Effector memory CD8-positive, alpha-beta T cell (primary cell): ENCODE measurements around the gene CALR.
A peak's percentile ranks its signal among the peaks of the same experiment; 100 is the strongest.
"Not testable (repeated sequence)": the region's sequence is repeated elsewhere in the genome, so short reads cannot be mapped to it uniquely, and the experiment has no call there.

Source experiments
- ATAC-seq: fragments of 150-1000 bp; cut with Tn5 transposase; replicated peaks from 2 replicates; pipeline ENCODE4 v1.10.0; 2021; ENCODE audit warnings: mild to moderate bottlenecking, moderate library complexity
- DNase-seq, 3 experiments: peaks; one replicate each; pipeline ENCODE4 v3.0.0; 2021
- H3K27ac Mint-ChIP-seq, 2 donors: one replicate each; pipeline ENCODE4 v1.8.0; 2022; ENCODE audit warnings: mild to moderate bottlenecking in 2 of 2, mixed read lengths in 2 of 2, moderate library complexity in 2 of 2
- H3K27me3 Mint-ChIP-seq, 2 donors: one replicate each; pipeline ENCODE4 v1.8.0; 2022; ENCODE audit warnings: mixed read lengths in 2 of 2
- H3K36me3 Mint-ChIP-seq: one replicate; pipeline ENCODE4 v1.8.0; 2022; ENCODE audit warnings: mild to moderate bottlenecking, moderate library complexity, mixed read lengths; ENCODE audit not compliant: insufficient read depth
- H3K4me1 Mint-ChIP-seq, 2 donors: one replicate each; pipeline ENCODE4 v1.8.0; 2022; ENCODE audit warnings: low read depth in 2 of 2, mixed read lengths in 2 of 2
- H3K4me3 Mint-ChIP-seq, 2 donors: one replicate each; pipeline ENCODE4 v1.8.0; 2022; ENCODE audit warnings: mild to moderate bottlenecking in 2 of 2, mixed read lengths in 2 of 2, moderate library complexity in 2 of 2
- H3K9me3 Mint-ChIP-seq, 2 donors: one replicate each; pipeline ENCODE4 v1.8.0; 2022; ENCODE audit warnings: mixed read lengths in 2 of 2

Gene CALR

DNA sequence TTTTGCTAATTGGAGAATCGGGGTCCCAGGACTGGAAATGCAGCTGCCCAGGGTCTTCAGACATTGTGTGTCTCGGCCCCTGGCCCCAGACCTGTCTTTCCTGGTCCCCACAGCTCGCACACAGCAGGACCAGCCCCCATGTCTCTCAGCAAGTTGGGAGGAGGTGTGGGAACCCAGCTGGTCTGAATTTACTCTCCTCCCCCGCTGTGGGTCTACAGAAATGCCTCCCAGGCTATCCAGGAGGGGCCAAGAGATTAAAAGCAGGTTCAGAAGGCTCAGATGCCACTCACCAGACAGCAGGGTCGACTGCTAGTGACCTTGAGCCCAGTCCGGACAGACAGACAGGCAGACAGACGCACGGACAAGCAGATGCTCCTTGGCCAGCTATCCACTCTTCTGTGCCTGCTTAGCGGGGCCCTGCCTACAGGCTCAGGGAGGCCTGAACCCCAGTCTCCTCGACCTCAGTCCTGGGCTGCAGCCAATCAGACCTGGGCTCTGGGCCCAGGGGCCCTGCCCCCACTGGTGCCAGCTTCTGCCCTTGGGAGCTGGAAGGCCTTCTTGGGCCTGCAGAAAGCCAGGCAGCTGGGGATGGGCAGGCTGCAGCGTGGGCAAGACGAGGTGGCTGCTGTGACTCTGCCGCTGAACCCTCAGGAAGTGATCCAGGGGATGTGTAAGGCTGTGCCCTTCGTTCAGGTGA lies 31.0 kb downstream of the CALR start, which contains the start of gene DAND5:
DAND5 (plus strand) TSS at position 285 of the 697 bp plus-strand sequence; CDS start at position 370, 85 bp downstream.
- H3K27ac Mint-ChIP-seq, result peak within 1 kb of the TSS; percentile 5 to 80
- DNase-seq, result no peak
- no peak for ATAC-seq
- no peak within 1 kb of the TSS for H3K4me3 Mint-ChIP-seq
- no peaks in the 10 kb centered on the region for H3K27me3 Mint-ChIP-seq
- peaks cover 4% of the 10 kb centered on the region for H3K36me3 Mint-ChIP-seq
- peaks cover 5 to 7% of the 10 kb centered on the region in 2 donors for H3K4me1 Mint-ChIP-seq
- H3K9me3 Mint-ChIP-seq, result no peaks in the 10 kb centered on the region

GRCh38 chr19:12970070-12970820 lies 31.8 kb downstream of the CALR start:
- no peaks in the 10 kb centered on the region for H3K9me3 Mint-ChIP-seq
- peak overlapping the region; percentile 5 to 80 for H3K27ac Mint-ChIP-seq
- peaks cover under 1 to 3% of the 10 kb centered on the region in 2 donors for H3K4me1 Mint-ChIP-seq
- DNase-seq (no peak), ATAC-seq (no peak)
- H3K4me3 Mint-ChIP-seq, result no peak overlapping the region
- no peaks in the 10 kb centered on the region for H3K36me3 Mint-ChIP-seq
- H3K27me3 Mint-ChIP-seq, result peaks cover 0 to under 1% of the 10 kb centered on the region in 2 donors

DNA sequence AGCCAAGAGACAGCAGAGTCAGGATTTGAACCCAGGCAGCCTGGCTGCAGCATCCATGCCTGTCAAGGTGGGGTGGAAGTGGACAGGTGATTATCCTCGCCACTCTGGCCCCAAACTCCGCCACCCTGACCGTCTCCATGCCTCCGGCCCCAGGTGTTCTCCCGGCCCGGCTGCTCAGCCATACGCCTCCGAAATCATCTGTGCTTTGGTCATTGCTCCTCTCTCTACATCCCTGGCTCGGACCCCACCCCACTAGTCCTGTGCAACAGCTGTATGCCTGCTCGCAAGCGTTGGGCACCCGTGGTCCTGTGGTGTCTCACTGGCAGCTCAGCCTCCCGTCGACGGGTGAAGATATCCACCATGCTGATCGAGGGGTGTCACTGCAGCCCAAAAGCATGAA lies 34.8 kb downstream of the CALR start:
- peaks cover 17 to 21% of the 10 kb centered on the region in 2 donors for H3K27me3 Mint-ChIP-seq
- no peak for ATAC-seq
- H3K27ac Mint-ChIP-seq, result no peak overlapping the region
- H3K36me3 Mint-ChIP-seq, result peaks cover 2% of the 10 kb centered on the region
- no peak for DNase-seq
- no peak overlapping the region for H3K4me3 Mint-ChIP-seq
- H3K9me3 Mint-ChIP-seq, result no peaks in the 10 kb centered on the region
- H3K4me1 Mint-ChIP-seq, result peaks cover 0 to 5% of the 10 kb centered on the region in 2 donors

- no peak overlapping the region for H3K4me3 Mint-ChIP-seq
- peaks cover 19 to 24% of the 10 kb centered on the region in 2 donors for H3K27me3 Mint-ChIP-seq
- no peak overlapping the region for H3K27ac Mint-ChIP-seq
- no peaks in the 10 kb centered on the region for H3K9me3 Mint-ChIP-seq
- ATAC-seq (no peak), DNase-seq (no peak)
- H3K4me1 Mint-ChIP-seq, result peaks cover 0 to 5% of the 10 kb centered on the region in 2 donors
- peaks cover 2% of the 10 kb centered on the region for H3K36me3 Mint-ChIP-seq
These were observed 36.2 kb downstream of the CALR start for GRCh38 chr19:12974301-12975220.

DNA sequence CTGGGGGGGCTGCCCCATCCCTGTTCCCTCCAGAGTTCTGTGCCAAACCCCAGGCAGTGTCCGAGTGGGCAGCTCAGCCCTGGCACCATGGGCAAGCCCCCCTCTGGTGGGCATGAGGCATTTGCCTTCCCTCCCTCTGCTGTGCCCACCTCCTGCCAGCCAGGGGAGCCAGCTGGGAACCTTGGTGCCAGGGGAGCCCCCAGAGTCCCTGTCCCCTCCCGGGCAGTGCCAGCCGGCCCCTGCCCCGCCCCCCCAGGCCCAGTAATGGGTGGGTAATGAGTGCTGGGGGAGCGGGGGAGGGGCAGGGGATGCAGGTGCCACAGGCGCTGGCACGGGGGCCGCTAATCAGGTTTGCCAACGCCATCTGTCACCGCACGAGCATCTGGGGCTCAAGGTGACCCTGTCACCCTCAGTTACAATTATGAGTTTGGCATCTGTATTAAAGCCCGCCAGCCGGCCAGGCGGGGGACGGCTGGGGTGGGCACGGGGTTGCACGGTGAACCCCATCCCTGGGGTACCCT lies 36.9 kb downstream of the CALR start:
- Mint-ChIP-seq H3K36me3 (peaks cover 2% of the 10 kb centered on the region), H3K27ac (no peak overlapping the region)
- no peak for ATAC-seq

DNA sequence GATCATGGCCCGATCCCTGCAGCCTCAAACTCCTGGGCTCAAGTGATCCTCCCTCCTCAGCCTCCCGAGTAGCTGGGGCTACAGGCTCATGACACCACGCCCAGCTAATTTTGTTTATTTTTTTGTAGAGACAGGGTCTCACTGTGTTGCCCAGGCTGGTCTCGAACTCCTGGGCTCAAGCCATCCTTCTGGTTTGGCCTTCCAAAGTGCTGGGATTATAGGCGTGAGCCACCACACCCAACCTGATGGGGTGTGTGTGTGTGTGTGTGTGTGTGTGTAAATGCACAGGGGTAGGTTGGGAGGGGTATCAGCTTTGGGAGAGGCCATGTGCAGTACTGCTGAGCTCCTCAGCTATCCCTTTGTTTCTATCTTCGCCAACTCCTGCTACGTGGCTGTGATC lies 37.7 kb downstream of the CALR start:
- DNase-seq, ATAC-seq, H3K36me3 Mint-ChIP-seq, H3K4me3 Mint-ChIP-seq, H3K4me1 Mint-ChIP-seq, H3K27ac Mint-ChIP-seq, H3K9me3 Mint-ChIP-seq: not testable (repeated sequence)
- H3K27me3 Mint-ChIP-seq, result peaks cover 19 to 24% of the 10 kb centered on the region in 2 donors

More for the DNA sequence above, 36.9 kb downstream of the CALR start:
- DNase-seq, result no peak
- Mint-ChIP-seq H3K4me3 (no peak overlapping the region), H3K27me3 (peaks cover 19 to 24% of the 10 kb centered on the region in 2 donors), H3K9me3 (no peaks in the 10 kb centered on the region), H3K4me1 (peaks cover 0 to 5% of the 10 kb centered on the region in 2 donors)

- ATAC-seq, result no peak
- Mint-ChIP-seq H3K4me3 (no peak overlapping the region), H3K4me1 (peaks cover 3 to 7% of the 10 kb centered on the region in 2 donors), H3K9me3 (no peaks in the 10 kb centered on the region), H3K27ac (no peak overlapping the region), H3K36me3 (peaks cover 2% of the 10 kb centered on the region), H3K27me3 (peaks cover 19 to 24% of the 10 kb centered on the region in 2 donors)
- DNase-seq, result no peak
These were observed 41.6 kb downstream of the CALR start for GRCh38 chr19:12979974-12980373.

DNA sequence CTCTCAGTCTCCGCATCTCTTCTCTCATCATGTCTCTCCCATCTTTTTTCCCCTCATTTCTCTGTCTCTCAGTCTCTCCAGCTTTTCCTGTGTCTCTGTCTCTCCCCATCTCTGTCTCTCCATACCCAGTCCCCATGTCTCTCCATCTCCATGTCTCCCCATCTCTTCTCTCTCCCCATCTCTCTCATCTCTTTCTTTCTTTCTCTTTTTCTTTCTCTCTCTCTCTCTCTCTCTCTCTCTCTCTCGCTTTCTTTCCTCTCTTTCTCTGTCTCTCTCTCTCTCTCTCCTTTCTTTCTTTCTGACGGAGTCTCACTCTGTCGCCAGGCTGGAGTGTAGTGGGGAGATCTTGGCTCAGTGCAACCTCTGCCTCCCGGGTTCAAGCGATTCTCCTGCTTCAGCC lies 44.2 kb downstream of the CALR start:
- H3K4me3 Mint-ChIP-seq, result no peak overlapping the region
- no peak for DNase-seq
- no peak for ATAC-seq
- peaks cover 1% of the 10 kb centered on the region for H3K36me3 Mint-ChIP-seq
- peaks cover 9 to 14% of the 10 kb centered on the region in 2 donors for H3K4me1 Mint-ChIP-seq
- H3K9me3 Mint-ChIP-seq, result no peaks in the 10 kb centered on the region
- H3K27ac Mint-ChIP-seq, result no peak overlapping the region
- H3K27me3 Mint-ChIP-seq, result peaks cover 7 to 18% of the 10 kb centered on the region in 2 donors

DNA sequence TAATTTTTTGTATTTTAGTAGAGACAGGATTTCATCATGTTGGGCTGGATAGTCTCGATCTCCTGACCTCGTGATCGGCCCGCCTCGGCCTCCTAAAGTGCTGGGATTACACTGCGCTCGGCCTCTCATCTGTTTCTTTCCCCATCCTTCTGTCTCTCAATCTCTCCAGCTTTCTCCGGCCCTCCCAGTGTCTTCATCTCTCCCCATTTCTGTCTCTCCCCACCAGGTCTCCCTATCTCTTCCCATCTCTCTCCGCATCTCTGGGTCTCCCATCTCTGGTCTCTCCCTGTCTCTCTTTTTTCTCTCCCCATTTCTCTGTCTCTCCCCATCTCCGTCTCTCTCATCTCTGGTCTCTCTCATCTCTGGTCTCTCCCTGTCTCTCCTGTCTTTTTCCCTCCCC lies 44.7 kb downstream of the CALR start:
- no peak overlapping the region for H3K27ac Mint-ChIP-seq
- H3K27me3 Mint-ChIP-seq, result peaks cover 3 to 14% of the 10 kb centered on the region in 2 donors
- H3K9me3 Mint-ChIP-seq, result no peaks in the 10 kb centered on the region
- no peak overlapping the region for H3K4me3 Mint-ChIP-seq
- ATAC-seq, result no peak
- DNase-seq, result no peak
- peaks cover 9 to 10% of the 10 kb centered on the region in 2 donors for H3K4me1 Mint-ChIP-seq
- H3K36me3 Mint-ChIP-seq, result no peaks in the 10 kb centered on the region

- Mint-ChIP-seq H3K36me3 (no peaks in the 10 kb centered on the region), H3K4me3 (no peak overlapping the region), H3K27ac (no peak overlapping the region), H3K4me1 (peaks cover 9% of the 10 kb centered on the region in 2 donors), H3K9me3 (no peaks in the 10 kb centered on the region), H3K27me3 (peaks cover 0 to 9% of the 10 kb centered on the region in 2 donors)
- ATAC-seq (peak; percentile 57), DNase-seq (peak; percentile 74 to 85 (median 83))
These were observed 45.2 kb downstream of the CALR start for GRCh38 chr19:12983542-12984142.

- Mint-ChIP-seq H3K4me1 (peaks cover 9% of the 10 kb centered on the region in 2 donors), H3K36me3 (no peaks in the 10 kb centered on the region), H3K9me3 (no peaks in the 10 kb centered on the region), H3K4me3 (no peak overlapping the region), H3K27ac (no peak overlapping the region), H3K27me3 (peaks cover 0 to 9% of the 10 kb centered on the region in 2 donors)
- DNase-seq (peak in 1 of 3 experiments; percentile 22), ATAC-seq (peak; percentile 2)
These were observed 45.8 kb downstream of the CALR start for GRCh38 chr19:12984143-12984627.

- Mint-ChIP-seq H3K27me3 (peaks cover 0 to 9% of the 10 kb centered on the region in 2 donors), H3K4me3 (no peak overlapping the region), H3K36me3 (no peaks in the 10 kb centered on the region), H3K9me3 (no peaks in the 10 kb centered on the region), H3K27ac (peak overlapping the region in 1 of 2 donors; percentile 65), H3K4me1 (peaks cover 9% of the 10 kb centered on the region in 2 donors)
- DNase-seq (no peak), ATAC-seq (no peak)
These were observed 46.3 kb downstream of the CALR start for GRCh38 chr19:12984683-12985048.
